C4-2B (cell line): ENCODE results near the gene ELMO1.

Experiments
- ZFX ChIP-seq: fragments of 450-650 bp; IDR thresholded peaks from 2 replicates; pipeline ENCODE4 v1.6.1; 2017
- TF ChIP-seq, protein P1 (sequence below): fragments of 450-650 bp; conservative IDR thresholded peaks from 2 replicates; pipeline ENCODE4 v1.5.1; 2017; ENCODE audit warnings: mild to moderate bottlenecking

DNA sequence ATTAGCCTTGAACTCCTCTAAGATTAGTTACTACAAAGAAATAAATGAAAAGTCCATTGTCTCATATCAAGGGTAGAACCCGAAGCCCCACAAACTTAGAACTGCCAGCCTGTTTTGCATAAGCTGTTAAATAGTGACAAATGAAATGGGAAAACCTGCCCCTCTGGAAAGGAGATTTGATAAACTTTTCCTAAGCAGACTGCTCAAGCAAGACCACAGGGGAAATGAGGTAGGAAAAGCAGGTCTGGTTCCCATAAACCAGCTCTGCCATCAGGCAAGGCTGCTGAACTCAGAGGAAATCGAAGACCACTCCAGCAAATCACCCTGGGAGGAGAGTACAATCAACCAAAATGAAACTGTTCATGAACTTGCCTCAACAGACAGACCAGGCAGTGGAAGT, 542.8 kb downstream of the ELMO1 start:
- no peak for TF ChIP-seq ZFX
- TF ChIP-seq, protein P1, sequence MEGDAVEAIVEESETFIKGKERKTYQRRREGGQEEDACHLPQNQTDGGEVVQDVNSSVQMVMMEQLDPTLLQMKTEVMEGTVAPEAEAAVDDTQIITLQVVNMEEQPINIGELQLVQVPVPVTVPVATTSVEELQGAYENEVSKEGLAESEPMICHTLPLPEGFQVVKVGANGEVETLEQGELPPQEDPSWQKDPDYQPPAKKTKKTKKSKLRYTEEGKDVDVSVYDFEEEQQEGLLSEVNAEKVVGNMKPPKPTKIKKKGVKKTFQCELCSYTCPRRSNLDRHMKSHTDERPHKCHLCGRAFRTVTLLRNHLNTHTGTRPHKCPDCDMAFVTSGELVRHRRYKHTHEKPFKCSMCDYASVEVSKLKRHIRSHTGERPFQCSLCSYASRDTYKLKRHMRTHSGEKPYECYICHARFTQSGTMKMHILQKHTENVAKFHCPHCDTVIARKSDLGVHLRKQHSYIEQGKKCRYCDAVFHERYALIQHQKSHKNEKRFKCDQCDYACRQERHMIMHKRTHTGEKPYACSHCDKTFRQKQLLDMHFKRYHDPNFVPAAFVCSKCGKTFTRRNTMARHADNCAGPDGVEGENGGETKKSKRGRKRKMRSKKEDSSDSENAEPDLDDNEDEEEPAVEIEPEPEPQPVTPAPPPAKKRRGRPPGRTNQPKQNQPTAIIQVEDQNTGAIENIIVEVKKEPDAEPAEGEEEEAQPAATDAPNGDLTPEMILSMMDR: no peak
